ENCODE results near the gene SCNN1A.

SCNN1A gene

DNA sequence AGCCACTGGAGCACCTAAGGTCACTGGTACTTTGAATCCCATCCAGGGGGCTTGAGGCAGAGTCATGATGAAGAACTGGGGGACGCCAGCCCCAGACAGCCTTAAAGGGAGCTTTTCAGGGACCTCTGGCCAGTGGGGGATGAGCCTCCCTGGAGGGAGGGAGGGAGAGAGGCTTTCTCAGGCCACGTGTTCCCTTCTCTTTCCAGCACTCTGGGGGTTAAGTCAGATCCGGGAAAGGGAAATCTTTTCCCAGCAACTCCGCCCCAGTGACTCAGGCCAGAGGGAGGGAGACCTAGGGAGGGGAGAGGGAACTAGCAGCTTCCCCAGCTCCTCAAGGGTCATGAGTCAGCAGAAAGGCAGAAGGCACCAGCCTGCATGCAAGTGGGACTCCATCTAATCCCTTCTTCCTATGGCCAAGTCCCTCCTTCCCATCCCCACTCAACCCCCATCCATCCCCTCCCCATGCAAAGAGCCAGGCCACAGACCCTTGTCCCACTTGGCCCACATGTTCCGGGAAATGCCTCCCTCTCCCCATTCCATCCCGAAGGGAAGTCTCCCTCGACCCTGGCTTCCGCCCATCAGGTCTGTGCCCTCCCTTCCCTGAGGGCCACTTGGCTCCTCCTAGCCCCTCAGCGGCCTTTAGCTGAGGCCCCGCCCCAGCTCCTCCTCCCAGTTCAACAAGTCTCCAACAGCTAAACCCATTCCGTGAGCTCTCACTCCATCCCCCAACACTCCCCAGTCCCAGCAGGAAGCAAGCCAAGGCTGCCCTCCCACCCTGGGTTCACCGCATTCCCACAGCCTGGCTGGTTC is 39.1 kb downstream of the SCNN1A start:
- H3K4me3 ChIP-seq (ENCODE audit: severe bottlenecking) = peak overlapping the region; percentile 6
- no peaks in the 10 kb centered on the region for H3K27me3 ChIP-seq (ENCODE audit: insufficient read depth, poor library complexity, severe bottlenecking)
- ATAC-seq (ENCODE audit: low read depth) (peak; percentile 66), DNase-seq (ENCODE audit: low spot score) (peak; percentile 98)
- peaks cover 62% of the 10 kb centered on the region for H3K36me3 ChIP-seq (ENCODE audit: low read depth)
- TF ChIP-seq, protein P1, sequence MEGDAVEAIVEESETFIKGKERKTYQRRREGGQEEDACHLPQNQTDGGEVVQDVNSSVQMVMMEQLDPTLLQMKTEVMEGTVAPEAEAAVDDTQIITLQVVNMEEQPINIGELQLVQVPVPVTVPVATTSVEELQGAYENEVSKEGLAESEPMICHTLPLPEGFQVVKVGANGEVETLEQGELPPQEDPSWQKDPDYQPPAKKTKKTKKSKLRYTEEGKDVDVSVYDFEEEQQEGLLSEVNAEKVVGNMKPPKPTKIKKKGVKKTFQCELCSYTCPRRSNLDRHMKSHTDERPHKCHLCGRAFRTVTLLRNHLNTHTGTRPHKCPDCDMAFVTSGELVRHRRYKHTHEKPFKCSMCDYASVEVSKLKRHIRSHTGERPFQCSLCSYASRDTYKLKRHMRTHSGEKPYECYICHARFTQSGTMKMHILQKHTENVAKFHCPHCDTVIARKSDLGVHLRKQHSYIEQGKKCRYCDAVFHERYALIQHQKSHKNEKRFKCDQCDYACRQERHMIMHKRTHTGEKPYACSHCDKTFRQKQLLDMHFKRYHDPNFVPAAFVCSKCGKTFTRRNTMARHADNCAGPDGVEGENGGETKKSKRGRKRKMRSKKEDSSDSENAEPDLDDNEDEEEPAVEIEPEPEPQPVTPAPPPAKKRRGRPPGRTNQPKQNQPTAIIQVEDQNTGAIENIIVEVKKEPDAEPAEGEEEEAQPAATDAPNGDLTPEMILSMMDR (IDR thresholded peaks at IDR 0.05; ENCODE audit: poor library complexity, severe bottlenecking) = no peak
- peaks cover 71% of the 10 kb centered on the region for H3K4me1 ChIP-seq (ENCODE audit: insufficient read depth, poor library complexity, severe bottlenecking)
- H3K27ac ChIP-seq (ENCODE audit: poor library complexity, severe bottlenecking) = peak overlapping the region; percentile 97
- H3K9me3 ChIP-seq (ENCODE audit: severe bottlenecking) = no peaks in the 10 kb centered on the region

DNA sequence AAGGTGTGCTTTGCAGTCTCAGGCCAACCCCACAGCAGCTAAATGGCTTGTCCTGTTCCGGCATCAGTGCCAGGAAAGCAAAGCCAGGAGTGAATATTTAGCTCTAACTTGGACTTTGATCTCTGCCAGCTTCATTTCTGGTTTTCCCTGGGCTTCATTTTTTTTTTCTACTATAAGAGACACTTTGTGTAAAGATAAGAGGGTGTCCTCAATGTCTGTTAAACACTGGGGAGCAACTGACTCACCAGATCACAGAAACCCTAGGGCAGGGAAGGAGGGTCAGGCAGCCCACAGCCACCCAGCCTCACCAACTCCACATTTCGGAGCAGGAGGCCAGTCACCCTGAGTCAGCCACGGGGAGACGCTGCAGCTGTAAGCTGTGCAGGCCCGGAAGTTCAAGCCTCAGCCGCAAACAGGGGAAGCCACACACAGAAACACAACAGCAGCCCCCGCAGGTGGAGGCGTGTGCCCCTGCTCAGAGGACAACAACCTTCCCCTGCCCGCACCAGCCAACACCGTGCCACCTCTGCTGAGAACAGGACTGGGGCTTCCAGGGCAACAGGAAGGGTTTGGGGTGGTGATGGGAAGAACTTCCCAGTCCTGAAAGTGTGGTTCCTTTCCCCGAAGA is 39.8 kb downstream of the SCNN1A start:
- TF ChIP-seq, protein P1 (IDR thresholded peaks at IDR 0.05; ENCODE audit: poor library complexity, severe bottlenecking) = peak; percentile 61
- Histone ChIP-seq H3K36me3 (ENCODE audit: low read depth) (peaks cover 69% of the 10 kb centered on the region), H3K4me3 (ENCODE audit: severe bottlenecking) (no peak overlapping the region), H3K4me1 (ENCODE audit: insufficient read depth, poor library complexity, severe bottlenecking) (peaks cover 71% of the 10 kb centered on the region), H3K9me3 (ENCODE audit: severe bottlenecking) (no peaks in the 10 kb centered on the region), H3K27me3 (ENCODE audit: insufficient read depth, poor library complexity, severe bottlenecking) (no peaks in the 10 kb centered on the region), H3K27ac (ENCODE audit: poor library complexity, severe bottlenecking) (peak overlapping the region; percentile 97)
- peak; percentile 18; the same call in 2 of the 3 replicates for ATAC-seq (ENCODE audit: low read depth)
- DNase-seq (ENCODE audit: low spot score) = no peak

DNA sequence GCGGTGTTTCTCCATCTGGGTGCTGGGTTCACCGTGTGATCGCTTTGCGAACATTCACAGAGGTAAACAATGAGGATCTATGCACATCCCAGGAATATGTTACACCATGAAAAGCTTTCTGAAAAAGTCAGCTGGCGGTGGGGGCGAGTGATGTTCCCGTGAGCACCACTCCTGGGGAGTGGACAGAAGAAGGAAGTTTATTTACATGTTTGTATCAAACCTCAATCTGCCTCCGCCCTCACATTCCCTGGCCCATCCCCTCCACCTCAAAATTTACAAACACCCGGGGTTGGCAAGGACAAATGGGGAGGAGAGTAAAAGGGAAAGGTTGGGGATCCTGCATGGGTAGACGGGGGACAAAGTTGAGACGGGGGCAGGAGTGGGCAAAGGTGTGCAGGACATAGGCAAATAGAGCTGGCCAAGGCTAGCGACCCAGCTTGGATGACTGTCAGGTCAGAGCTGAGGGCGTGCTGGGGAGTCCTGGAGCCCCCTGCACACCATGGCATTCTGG is 40.4 kb downstream of the SCNN1A start:
- Histone ChIP-seq H3K27me3 (ENCODE audit: insufficient read depth, poor library complexity, severe bottlenecking) (no peaks in the 10 kb centered on the region), H3K27ac (ENCODE audit: poor library complexity, severe bottlenecking) (peak overlapping the region; percentile 97), H3K9me3 (ENCODE audit: severe bottlenecking) (no peaks in the 10 kb centered on the region), H3K4me1 (ENCODE audit: insufficient read depth, poor library complexity, severe bottlenecking) (peaks cover 70% of the 10 kb centered on the region), H3K4me3 (ENCODE audit: severe bottlenecking) (no peak overlapping the region), H3K36me3 (ENCODE audit: low read depth) (peaks cover 69% of the 10 kb centered on the region)
- TF ChIP-seq, protein P1 (IDR thresholded peaks at IDR 0.05; ENCODE audit: poor library complexity, severe bottlenecking) = no peak
- ATAC-seq (ENCODE audit: low read depth) (no peak), DNase-seq (ENCODE audit: low spot score) (no peak)

DNA sequence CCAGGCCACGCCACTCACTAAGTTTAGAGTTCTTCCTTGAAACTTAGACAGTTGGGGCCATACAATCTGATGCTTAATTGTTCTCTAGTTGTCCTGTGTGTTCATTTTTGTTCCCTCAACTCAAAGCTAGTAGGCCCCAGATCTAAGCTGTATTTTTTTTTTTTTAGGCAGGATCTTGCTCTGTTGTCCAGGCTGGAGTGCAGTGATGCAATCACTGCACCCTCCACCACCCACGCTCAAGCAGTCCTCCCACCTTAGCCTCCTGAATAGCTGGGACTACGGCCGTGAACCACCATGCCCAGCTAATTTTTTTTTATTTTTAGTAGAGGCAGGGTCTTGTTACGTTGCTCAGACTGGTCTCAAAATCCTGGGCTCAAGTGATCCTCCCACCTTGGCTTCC is 41.0 kb downstream of the SCNN1A start:
- TF ChIP-seq, protein P1 (IDR thresholded peaks at IDR 0.05; ENCODE audit: poor library complexity, severe bottlenecking) = no peak
- no peak overlapping the region for H3K4me3 ChIP-seq (ENCODE audit: severe bottlenecking)
- H3K4me1 ChIP-seq (ENCODE audit: insufficient read depth, poor library complexity, severe bottlenecking) = peaks cover 65% of the 10 kb centered on the region
- no peak for ATAC-seq (ENCODE audit: low read depth)
- peak overlapping the region; percentile 97 for H3K27ac ChIP-seq (ENCODE audit: poor library complexity, severe bottlenecking)
- no peak for DNase-seq (ENCODE audit: low spot score)
- H3K36me3 ChIP-seq (ENCODE audit: low read depth) = peaks cover 66% of the 10 kb centered on the region
- no peaks in the 10 kb centered on the region for H3K27me3 ChIP-seq (ENCODE audit: insufficient read depth, poor library complexity, severe bottlenecking)
- H3K9me3 ChIP-seq (ENCODE audit: severe bottlenecking) = no peaks in the 10 kb centered on the region

Data from RWPE2 (cell line).